HG03103 (cell line): ENCODE results near the gene PARD3B.
"Not testable (repeated sequence)": the region's sequence is repeated elsewhere in the genome, so short reads cannot be mapped to it uniquely, and the experiment has no call there.

Experiments
- ATAC-seq: cut with Tn5 transposase; IDR thresholded peaks from one replicate; pipeline ENCODE4 v1.9.1; 2021; ENCODE audit warnings: low read depth; ENCODE audit not compliant: unreplicated experiment

The PARD3B gene

GRCh38 chr2:204538182-204539018 is 6.9 kb upstream of the PARD3B start:
- ATAC-seq: no peak

- no peak for ATAC-seq
Measured at GRCh38 chr2:204539019-204539385, 6.3 kb upstream of the PARD3B start.

- no peak for ATAC-seq
Measured at GRCh38 chr2:204541637-204542036, 3.6 kb upstream of the PARD3B start.

GRCh38 chr2:204542982-204543608 is 2.2 kb upstream of the PARD3B start:
- ATAC-seq: no peak

- ATAC-seq: no peak
Measured at GRCh38 chr2:204545861-204546735, 823 bp downstream of the PARD3B start.

GRCh38 chr2:204550751-204551511 is 5.7 kb downstream of the PARD3B start:
- ATAC-seq: no peak

- no peak for ATAC-seq
Measured at GRCh38 chr2:204551512-204551863, 6.2 kb downstream of the PARD3B start.

GRCh38 chr2:204557604-204558003 is 12.3 kb downstream of the PARD3B start:
- ATAC-seq: no peak

GRCh38 chr2:204559358-204559757 is 14.1 kb downstream of the PARD3B start:
- ATAC-seq: not testable (repeated sequence)

GRCh38 chr2:204560902-204561301 is 15.6 kb downstream of the PARD3B start:
- no peak for ATAC-seq

GRCh38 chr2:204561771-204562170 is 16.5 kb downstream of the PARD3B start:
- ATAC-seq: no peak

- no peak for ATAC-seq
Measured at GRCh38 chr2:204566439-204566838, 21.2 kb downstream of the PARD3B start.

GRCh38 chr2:204570421-204570820 is 25.1 kb downstream of the PARD3B start:
- no peak for ATAC-seq

- no peak for ATAC-seq
Measured at GRCh38 chr2:204571041-204571440, 25.8 kb downstream of the PARD3B start.

- no peak for ATAC-seq
Measured at GRCh38 chr2:204571911-204572310, 26.6 kb downstream of the PARD3B start.

GRCh38 chr2:204573221-204573620 is 27.9 kb downstream of the PARD3B start:
- no peak for ATAC-seq

- no peak for ATAC-seq
Measured at GRCh38 chr2:204574486-204574885, 29.2 kb downstream of the PARD3B start.

GRCh38 chr2:204575463-204575862 is 30.2 kb downstream of the PARD3B start:
- ATAC-seq: no peak

- ATAC-seq: no peak
Measured at GRCh38 chr2:204576362-204576979, 31.2 kb downstream of the PARD3B start.

- no peak for ATAC-seq
Measured at GRCh38 chr2:204578928-204579598, 33.8 kb downstream of the PARD3B start.
